Stomach (tissue), 4 donors: ENCODE measurements around the gene PRR5.

Experiments
- CTCF ChIP-seq, 7 experiments: fragments of 450-650 bp in 4 of 7; fragments of 200-600 bp in 3 of 7; sonication (generic) in 3 of 7; IDR thresholded peaks; one replicate each; pipeline ENCODE4 v1.5.1; 2016 to 2019; ENCODE audit warnings: antibody characterized with exemption in 7 of 7, control low read depth in 2 of 7, mild to moderate bottlenecking in 1 of 7
- POLR2AphosphoS5 ChIP-seq, 3 donors: sonication (generic); formaldehyde crosslinking; IDR thresholded peaks; one replicate each; pipeline ENCODE4 v1.6.1; 2016; ENCODE audit warnings: antibody characterized with exemption in 3 of 3

GRCh38 chr22:44737406-44738346, 35.7 kb downstream of the PRR5 start:
- no peak for TF ChIP-seq CTCF (IDR thresholded peaks at IDR 0.05)
- no peak for TF ChIP-seq POLR2AphosphoS5 (IDR thresholded peaks at IDR 0.05)
